ENCODE results near the gene LGALS7.
"Not testable (repeated sequence)": the region's sequence is repeated elsewhere in the genome, so short reads cannot be mapped to it uniquely, and the experiment has no call there.

Gene LGALS7

DNA sequence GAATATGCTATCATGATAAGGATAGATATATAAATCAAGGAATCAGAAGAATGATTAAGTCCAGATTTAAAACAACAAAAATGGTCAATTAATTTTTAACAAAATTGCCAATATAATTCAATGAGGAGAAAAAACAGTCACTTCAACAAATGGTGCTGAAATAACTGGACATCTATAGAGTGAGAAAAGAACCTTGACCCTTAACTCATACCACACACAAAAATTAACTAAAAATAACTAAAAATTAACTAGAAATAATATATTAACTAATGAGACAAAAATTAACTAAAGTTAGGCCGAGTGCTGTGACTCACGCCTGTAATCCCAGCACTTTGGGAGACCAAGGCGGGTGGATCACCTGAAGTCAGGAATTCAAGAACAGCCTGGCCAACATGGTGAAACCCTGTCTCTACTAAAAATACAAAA, 9.5 kb downstream of the LGALS7 start:
- Histone ChIP-seq H3K79me2 (ENCODE audit: low read length) (no peaks in the 10 kb centered on the region), H3K27me3 (ENCODE audit: low read depth, low read length) (no peaks in the 10 kb centered on the region), H3K36me3 (replicated peaks; ENCODE audit: low read depth, low read length) (no peaks in the 10 kb centered on the region), H3K4me2 (ENCODE audit: low read length) (no peak overlapping the region), H3K27ac (ENCODE audit: low read length) (no peak overlapping the region), H3K4me1 (ENCODE audit: low read length) (no peaks in the 10 kb centered on the region), H4K20me1 (ENCODE audit: insufficient read depth, low read length) (no peaks in the 10 kb centered on the region), H3K9ac (ENCODE audit: low read length) (no peak overlapping the region), H3K4me3 (ENCODE audit: low read length) (no peak overlapping the region), H3K9me3 (ENCODE audit: insufficient read depth, low read length) (no peaks in the 10 kb centered on the region), H2AFZ (ENCODE audit: low read depth, low read length) (no peak overlapping the region)
- TF ChIP-seq, protein P1, sequence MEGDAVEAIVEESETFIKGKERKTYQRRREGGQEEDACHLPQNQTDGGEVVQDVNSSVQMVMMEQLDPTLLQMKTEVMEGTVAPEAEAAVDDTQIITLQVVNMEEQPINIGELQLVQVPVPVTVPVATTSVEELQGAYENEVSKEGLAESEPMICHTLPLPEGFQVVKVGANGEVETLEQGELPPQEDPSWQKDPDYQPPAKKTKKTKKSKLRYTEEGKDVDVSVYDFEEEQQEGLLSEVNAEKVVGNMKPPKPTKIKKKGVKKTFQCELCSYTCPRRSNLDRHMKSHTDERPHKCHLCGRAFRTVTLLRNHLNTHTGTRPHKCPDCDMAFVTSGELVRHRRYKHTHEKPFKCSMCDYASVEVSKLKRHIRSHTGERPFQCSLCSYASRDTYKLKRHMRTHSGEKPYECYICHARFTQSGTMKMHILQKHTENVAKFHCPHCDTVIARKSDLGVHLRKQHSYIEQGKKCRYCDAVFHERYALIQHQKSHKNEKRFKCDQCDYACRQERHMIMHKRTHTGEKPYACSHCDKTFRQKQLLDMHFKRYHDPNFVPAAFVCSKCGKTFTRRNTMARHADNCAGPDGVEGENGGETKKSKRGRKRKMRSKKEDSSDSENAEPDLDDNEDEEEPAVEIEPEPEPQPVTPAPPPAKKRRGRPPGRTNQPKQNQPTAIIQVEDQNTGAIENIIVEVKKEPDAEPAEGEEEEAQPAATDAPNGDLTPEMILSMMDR (IDR thresholded peaks at IDR 0.05; ENCODE audit: low read depth, low read length) = no peak
- TF ChIP-seq EZH2phosphoT487 (IDR thresholded peaks at IDR 0.05; ENCODE audit: low read depth) = no peak

DNA sequence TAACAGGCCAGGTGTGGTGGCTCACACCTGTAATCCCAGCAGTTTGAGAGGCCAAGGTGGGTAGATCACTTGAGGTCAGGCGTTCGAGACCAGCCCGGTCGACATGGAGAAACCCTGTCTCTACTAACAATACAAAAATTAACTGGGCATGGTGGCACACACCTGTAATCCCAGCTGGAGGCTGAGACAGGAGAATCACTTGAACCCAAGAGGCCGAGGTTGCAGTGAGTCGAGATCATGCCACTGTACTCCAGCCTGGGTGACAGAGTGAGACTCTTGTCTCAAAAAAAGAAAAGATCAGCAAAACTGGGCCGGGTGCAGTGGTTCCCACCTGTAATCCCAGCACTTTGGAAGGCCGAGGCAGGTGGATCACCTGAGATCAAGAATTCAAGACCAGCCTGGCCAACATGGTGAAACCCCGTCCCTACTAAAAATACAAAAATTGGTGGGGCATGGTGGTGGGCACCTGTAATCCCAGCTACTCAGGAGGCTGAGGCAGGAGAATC, 11.4 kb downstream of the LGALS7 start:
- not testable (repeated sequence) for H3K4me3 ChIP-seq (ENCODE audit: low read length); H3K27ac ChIP-seq (ENCODE audit: low read length); H3K9me3 ChIP-seq (ENCODE audit: insufficient read depth, low read length); H3K4me1 ChIP-seq (ENCODE audit: low read length); H2AFZ ChIP-seq (ENCODE audit: low read depth, low read length); H3K9ac ChIP-seq (ENCODE audit: low read length); H3K36me3 ChIP-seq (replicated peaks; ENCODE audit: low read depth, low read length); H3K79me2 ChIP-seq (ENCODE audit: low read length); H4K20me1 ChIP-seq (ENCODE audit: insufficient read depth, low read length); H3K4me2 ChIP-seq (ENCODE audit: low read length); H3K27me3 ChIP-seq (ENCODE audit: low read depth, low read length)

DNA sequence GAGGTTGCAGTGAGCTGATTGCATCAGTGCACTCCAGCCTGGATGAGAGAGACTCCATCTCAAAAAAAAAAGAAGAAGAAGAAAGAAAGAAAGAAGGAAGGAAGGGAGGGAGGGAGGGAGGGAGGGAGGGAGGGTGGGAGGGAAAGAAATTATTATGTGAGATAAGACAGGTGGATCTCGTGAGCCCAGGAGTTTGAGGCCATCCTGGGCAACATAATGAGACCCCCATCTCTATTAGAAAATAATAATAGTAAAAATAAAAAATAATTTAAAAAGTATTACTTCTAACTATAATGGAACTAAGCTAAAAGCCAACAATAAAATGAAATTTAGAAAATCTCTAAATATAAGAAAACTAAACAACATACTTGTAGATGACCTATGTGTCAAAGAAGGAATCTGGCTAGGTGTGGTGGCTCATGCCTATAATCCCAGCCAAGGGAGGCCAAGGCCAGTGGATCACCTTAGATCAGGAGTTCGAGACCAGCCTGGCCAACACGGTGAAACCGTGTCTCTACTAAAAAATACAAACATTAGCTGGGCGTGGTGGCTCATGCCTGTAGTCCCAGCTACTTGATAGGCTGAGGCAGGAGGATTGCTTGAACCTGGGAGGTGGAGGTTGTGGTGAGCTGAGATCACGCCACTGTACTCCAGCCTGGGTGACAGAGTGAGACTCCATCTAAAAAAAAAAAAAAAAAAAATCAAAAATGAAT, 12.4 kb downstream of the LGALS7 start:
- H3K79me2 ChIP-seq (ENCODE audit: low read length); H3K4me2 ChIP-seq (ENCODE audit: low read length); H3K9ac ChIP-seq (ENCODE audit: low read length); H3K27ac ChIP-seq (ENCODE audit: low read length); H3K27me3 ChIP-seq (ENCODE audit: low read depth, low read length); H3K36me3 ChIP-seq (replicated peaks; ENCODE audit: low read depth, low read length); H3K4me3 ChIP-seq (ENCODE audit: low read length); H3K4me1 ChIP-seq (ENCODE audit: low read length); H4K20me1 ChIP-seq (ENCODE audit: insufficient read depth, low read length); H2AFZ ChIP-seq (ENCODE audit: low read depth, low read length); H3K9me3 ChIP-seq (ENCODE audit: insufficient read depth, low read length): not testable (repeated sequence)

DNA sequence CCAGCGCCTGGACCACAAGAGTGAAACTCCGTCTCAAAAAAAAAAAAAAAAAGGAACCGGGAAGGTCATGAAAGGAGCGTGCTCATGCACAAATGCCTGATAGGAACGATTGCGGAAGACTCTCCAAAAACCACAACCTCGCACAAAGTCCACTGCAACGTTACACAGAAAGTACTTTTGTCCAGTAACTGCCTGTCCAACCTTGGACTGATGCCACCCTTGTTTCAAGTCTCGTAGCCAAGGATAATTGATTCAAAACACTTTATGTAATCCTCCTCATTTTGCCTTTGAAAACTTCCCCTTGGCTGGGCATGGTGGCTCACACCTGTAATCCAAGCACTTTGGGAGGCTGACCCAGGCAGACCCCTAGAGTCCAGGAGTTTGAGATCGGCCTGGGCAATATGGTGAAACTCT, 13.7 kb downstream of the LGALS7 start:
- no peaks in the 10 kb centered on the region for H4K20me1 ChIP-seq (ENCODE audit: insufficient read depth, low read length)
- no peaks in the 10 kb centered on the region for H3K27me3 ChIP-seq (ENCODE audit: low read depth, low read length)
- H3K79me2 ChIP-seq (ENCODE audit: low read length) = no peaks in the 10 kb centered on the region
- H3K36me3 ChIP-seq (replicated peaks; ENCODE audit: low read depth, low read length) = no peaks in the 10 kb centered on the region
- no peak overlapping the region for H2AFZ ChIP-seq (ENCODE audit: low read depth, low read length)
- no peak overlapping the region for H3K27ac ChIP-seq (ENCODE audit: low read length)
- no peaks in the 10 kb centered on the region for H3K4me1 ChIP-seq (ENCODE audit: low read length)
- peak overlapping the region; percentile 4; the same call in 1 of the 2 replicates for H3K4me2 ChIP-seq (ENCODE audit: low read length)
- TF ChIP-seq, protein P1 (IDR thresholded peaks at IDR 0.05; ENCODE audit: low read depth, low read length) = no peak
- TF ChIP-seq EZH2phosphoT487 (IDR thresholded peaks at IDR 0.05; ENCODE audit: low read depth) = no peak
- H3K9ac ChIP-seq (ENCODE audit: low read length) = no peak overlapping the region
- no peak overlapping the region for H3K4me3 ChIP-seq (ENCODE audit: low read length)
- H3K9me3 ChIP-seq (ENCODE audit: insufficient read depth, low read length) = no peaks in the 10 kb centered on the region

DNA sequence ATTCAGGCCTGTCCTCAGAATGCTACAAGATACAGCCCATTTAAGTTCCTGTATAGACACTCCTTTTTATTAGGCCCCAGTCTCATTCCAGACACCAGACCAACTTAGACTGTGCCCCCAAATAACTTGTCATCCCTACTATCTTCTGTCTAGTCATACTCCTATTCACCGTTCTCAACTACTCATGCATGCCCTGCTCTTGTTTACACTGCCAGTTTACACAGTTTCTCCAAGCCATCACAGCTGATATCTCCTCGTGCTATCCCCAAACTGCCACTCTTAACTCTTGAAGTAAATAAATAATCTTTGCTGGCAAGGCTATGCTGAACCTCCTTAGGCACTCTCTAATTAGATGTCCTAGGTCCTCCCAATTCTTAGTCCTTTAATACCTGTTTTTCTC, 19.1 kb downstream of the LGALS7 start:
- not testable (repeated sequence) for H3K27ac ChIP-seq (ENCODE audit: low read length); H3K79me2 ChIP-seq (ENCODE audit: low read length); H3K4me2 ChIP-seq (ENCODE audit: low read length); H3K4me1 ChIP-seq (ENCODE audit: low read length); H3K9me3 ChIP-seq (ENCODE audit: insufficient read depth, low read length); H2AFZ ChIP-seq (ENCODE audit: low read depth, low read length); H4K20me1 ChIP-seq (ENCODE audit: insufficient read depth, low read length); H3K9ac ChIP-seq (ENCODE audit: low read length); H3K27me3 ChIP-seq (ENCODE audit: low read depth, low read length); H3K36me3 ChIP-seq (replicated peaks; ENCODE audit: low read depth, low read length); H3K4me3 ChIP-seq (ENCODE audit: low read length)

DNA sequence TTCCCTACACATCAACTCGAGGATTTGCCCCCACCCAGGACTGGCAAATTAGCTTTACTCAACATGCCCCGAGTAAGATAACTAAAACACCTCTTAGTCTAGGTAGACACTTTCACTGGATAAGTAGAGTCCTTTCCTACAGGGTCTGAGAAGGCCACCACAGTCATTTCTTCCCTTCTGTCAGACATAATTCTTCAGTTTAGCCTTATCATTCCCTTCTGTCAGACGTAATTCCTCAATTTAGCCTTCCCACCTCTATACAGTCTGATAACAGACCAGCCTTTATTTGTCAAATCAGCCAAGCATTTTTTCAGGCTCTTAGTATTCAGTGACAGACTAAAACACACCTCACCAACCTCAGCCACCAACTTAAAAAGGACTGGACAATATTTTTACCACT, 19.5 kb downstream of the LGALS7 start:
- H3K27ac ChIP-seq (ENCODE audit: low read length); H3K27me3 ChIP-seq (ENCODE audit: low read depth, low read length); H3K4me3 ChIP-seq (ENCODE audit: low read length); H3K4me2 ChIP-seq (ENCODE audit: low read length); H2AFZ ChIP-seq (ENCODE audit: low read depth, low read length); H3K36me3 ChIP-seq (replicated peaks; ENCODE audit: low read depth, low read length); H3K9ac ChIP-seq (ENCODE audit: low read length); H3K4me1 ChIP-seq (ENCODE audit: low read length); H4K20me1 ChIP-seq (ENCODE audit: insufficient read depth, low read length); H3K9me3 ChIP-seq (ENCODE audit: insufficient read depth, low read length); H3K79me2 ChIP-seq (ENCODE audit: low read length): not testable (repeated sequence)

Data from OCI-LY3 (cell line).